SU-DHL-6 (cell line): ENCODE results near the gene ZMYND10.

ENCODE experiments used
- H2AFZ ChIP-seq: fragments of 200-600 bp; sonication (generic); 2 replicates; pipeline ENCODE4 v1.6.1; 2014; ENCODE audit warnings: low read depth, mild to moderate bottlenecking, moderate library complexity, mixed read lengths, antibody characterized with exemption, low read length; ENCODE audit not compliant: severe bottlenecking
- H3F3A ChIP-seq: fragments of 200-600 bp; shearing (Covaris generic); 2 replicates; pipeline ENCODE4 v1.6.0; 2016; ENCODE audit warnings: antibody characterized with exemption, mild to moderate bottlenecking; ENCODE audit not compliant: insufficient read depth
- H3K27ac ChIP-seq: fragments of 200-600 bp; sonication (generic); 2 replicates; pipeline ENCODE4 v1.5.1; 2016; ENCODE audit warnings: low read depth, mild to moderate bottlenecking, low read length, moderate library complexity, mixed read lengths
- H3K27me3 ChIP-seq: fragments of 200-600 bp; sonication (generic), shearing (Covaris generic); 2 replicates; pipeline ENCODE4 v1.6.0; 2014; ENCODE audit warnings: mild to moderate bottlenecking, low read length
- H3K36me3 ChIP-seq: fragments of 200-600 bp; sonication (generic); 2 replicates; pipeline ENCODE4 v1.6.1; 2014; ENCODE audit warnings: mild to moderate bottlenecking, low read length, mixed read lengths
- H3K4me2 ChIP-seq: fragments of 300-600, 200-600 bp; shearing (Covaris generic), sonication (generic); 2 replicates; pipeline ENCODE4 v1.6.0; 2014; ENCODE audit warnings: low read length, low read depth, mild to moderate bottlenecking; ENCODE audit not compliant: poor library complexity, severe bottlenecking
- H3K4me3 ChIP-seq: fragments of 200-600 bp; sonication (generic); 2 replicates; pipeline ENCODE4 v1.5.1; 2014; ENCODE audit warnings: antibody characterized with exemption, low read length, mild to moderate bottlenecking, mixed read lengths; ENCODE audit not compliant: insufficient read depth, poor library complexity, severe bottlenecking
- H3K79me2 ChIP-seq: fragments of 200-600 bp; sonication (generic); 2 replicates; pipeline ENCODE4 v1.6.1; 2014; ENCODE audit warnings: mild to moderate bottlenecking, low read length, moderate library complexity; ENCODE audit not compliant: insufficient read depth
- H3K9ac ChIP-seq: fragments of 200-600 bp; sonication (generic); 2 replicates; pipeline ENCODE4 v1.7.0; 2014; ENCODE audit warnings: mild to moderate bottlenecking, low read length
- H3K9me2 ChIP-seq: fragments of 200-600 bp; sonication (generic); replicated peaks from 2 replicates; pipeline ENCODE4 v1.6.1; 2014; ENCODE audit warnings: low read length; ENCODE audit not compliant: insufficient read depth
- H3K9me3 ChIP-seq: fragments of 200-600 bp; sonication (generic); 2 replicates; pipeline ENCODE4 v1.6.1; 2014; ENCODE audit warnings: low read length, mixed read lengths; ENCODE audit not compliant: insufficient read depth
- H4K20me1 ChIP-seq: fragments of 200-600 bp; sonication (generic); 2 replicates; pipeline ENCODE4 v1.6.1; 2014; ENCODE audit warnings: low read depth, mild to moderate bottlenecking, antibody characterized with exemption, low read length, moderate library complexity, mixed read lengths
- EZH2phosphoT487 ChIP-seq: fragments of 200-600 bp; sonication (generic), shearing (Covaris generic); conservative IDR thresholded peaks from 2 replicates; pipeline ENCODE4 v1.6.1; 2018; ENCODE audit warnings: mild to moderate bottlenecking, antibody characterized with exemption, low read length, moderate library complexity, mixed read lengths
- TF ChIP-seq, protein P1 (sequence below): fragments of 200-600 bp; sonication (generic); IDR thresholded peaks from one replicate; pipeline ENCODE4 v1.5.1; 2017; ENCODE audit warnings: antibody characterized with exemption, mild to moderate bottlenecking, low read length, moderate library complexity; ENCODE audit not compliant: insufficient read depth, poor library complexity, severe bottlenecking

Gene ZMYND10

DNA sequence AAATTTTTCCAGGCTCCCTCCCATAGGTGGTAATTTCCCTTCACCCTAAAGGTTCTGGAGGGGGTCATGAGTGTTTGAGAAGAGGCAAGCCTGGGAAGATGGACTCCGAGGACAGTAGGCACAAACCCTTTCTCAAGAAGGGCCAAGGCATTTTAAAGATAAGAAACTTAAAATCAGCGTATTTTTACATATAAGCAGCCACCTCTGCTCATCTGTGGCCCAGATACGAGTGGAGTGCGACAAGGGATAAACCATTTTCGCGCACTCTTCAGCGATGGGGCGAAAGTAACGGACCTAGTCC, 5.4 kb downstream of the ZMYND10 start:
- Histone ChIP-seq H3K9ac (no peak overlapping the region), H3K4me2 (no peak overlapping the region), H3K4me3 (no peak overlapping the region)

DNA sequence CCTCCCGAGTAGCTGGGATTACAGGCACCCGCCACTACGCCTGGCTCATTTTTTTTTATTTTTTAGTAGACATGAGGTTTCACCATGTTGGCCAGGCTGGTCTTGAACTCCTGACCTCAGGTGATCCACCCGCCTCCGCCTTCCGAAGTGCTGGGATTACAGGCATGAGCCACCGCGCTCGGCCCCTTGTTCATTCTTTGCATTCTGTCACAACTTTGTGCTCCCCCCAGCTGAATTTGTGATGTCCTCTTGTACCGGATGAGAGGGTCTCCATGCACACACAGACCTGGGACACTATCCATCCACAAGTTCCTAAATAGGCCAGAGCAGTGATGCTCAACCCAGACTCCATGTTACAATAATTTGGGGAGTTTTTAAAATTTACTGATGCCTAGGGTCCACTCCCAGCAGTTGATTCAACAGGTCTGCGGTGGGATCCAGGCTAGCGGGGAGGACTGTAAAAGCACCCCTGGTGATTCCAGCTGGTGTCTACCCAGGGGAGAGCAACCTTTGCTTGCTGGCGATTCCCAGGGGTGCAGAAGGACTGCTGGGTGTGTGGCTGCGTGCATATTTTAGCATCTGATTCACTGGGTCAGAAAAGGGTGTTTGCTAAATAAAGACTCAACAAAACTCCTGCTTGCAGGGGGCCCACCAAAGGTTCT, 5.9 kb downstream of the ZMYND10 start:
- no peak overlapping the region for H3K27ac ChIP-seq
- TF ChIP-seq, protein P1, sequence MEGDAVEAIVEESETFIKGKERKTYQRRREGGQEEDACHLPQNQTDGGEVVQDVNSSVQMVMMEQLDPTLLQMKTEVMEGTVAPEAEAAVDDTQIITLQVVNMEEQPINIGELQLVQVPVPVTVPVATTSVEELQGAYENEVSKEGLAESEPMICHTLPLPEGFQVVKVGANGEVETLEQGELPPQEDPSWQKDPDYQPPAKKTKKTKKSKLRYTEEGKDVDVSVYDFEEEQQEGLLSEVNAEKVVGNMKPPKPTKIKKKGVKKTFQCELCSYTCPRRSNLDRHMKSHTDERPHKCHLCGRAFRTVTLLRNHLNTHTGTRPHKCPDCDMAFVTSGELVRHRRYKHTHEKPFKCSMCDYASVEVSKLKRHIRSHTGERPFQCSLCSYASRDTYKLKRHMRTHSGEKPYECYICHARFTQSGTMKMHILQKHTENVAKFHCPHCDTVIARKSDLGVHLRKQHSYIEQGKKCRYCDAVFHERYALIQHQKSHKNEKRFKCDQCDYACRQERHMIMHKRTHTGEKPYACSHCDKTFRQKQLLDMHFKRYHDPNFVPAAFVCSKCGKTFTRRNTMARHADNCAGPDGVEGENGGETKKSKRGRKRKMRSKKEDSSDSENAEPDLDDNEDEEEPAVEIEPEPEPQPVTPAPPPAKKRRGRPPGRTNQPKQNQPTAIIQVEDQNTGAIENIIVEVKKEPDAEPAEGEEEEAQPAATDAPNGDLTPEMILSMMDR, result no peak
- TF ChIP-seq EZH2phosphoT487, result no peak
- H2AFZ ChIP-seq, result no peak overlapping the region
- no peaks in the 10 kb centered on the region; the same call in 1 of the 2 replicates for H4K20me1 ChIP-seq
- no peaks in the 10 kb centered on the region for H3K9me3 ChIP-seq
- no peak overlapping the region for H3K4me3 ChIP-seq
- H3F3A ChIP-seq, result peaks cover 12% of the 10 kb centered on the region; the same call in 1 of the 2 replicates
- no peaks in the 10 kb centered on the region for H3K36me3 ChIP-seq
- H3K9me2 ChIP-seq, result no peaks in the 10 kb centered on the region
- no peak overlapping the region for H3K4me2 ChIP-seq
- H3K9ac ChIP-seq, result no peak overlapping the region
- H3K27me3 ChIP-seq, result no peaks in the 10 kb centered on the region
- peaks cover 25% of the 10 kb centered on the region for H3K79me2 ChIP-seq

More for the DNA sequence above, 5.4 kb downstream of the ZMYND10 start:
- no peak for TF ChIP-seq EZH2phosphoT487
- TF ChIP-seq, protein P1, result no peak
- Histone ChIP-seq H3K36me3 (no peaks in the 10 kb centered on the region), H3K27me3 (no peaks in the 10 kb centered on the region), H3K79me2 (peaks cover 21% of the 10 kb centered on the region), H3K27ac (no peak overlapping the region), H3K9me2 (no peaks in the 10 kb centered on the region), H2AFZ (no peak overlapping the region), H3K9me3 (no peaks in the 10 kb centered on the region), H3F3A (peaks cover 12% of the 10 kb centered on the region; the same call in 1 of the 2 replicates), H4K20me1 (no peaks in the 10 kb centered on the region; the same call in 1 of the 2 replicates)

DNA sequence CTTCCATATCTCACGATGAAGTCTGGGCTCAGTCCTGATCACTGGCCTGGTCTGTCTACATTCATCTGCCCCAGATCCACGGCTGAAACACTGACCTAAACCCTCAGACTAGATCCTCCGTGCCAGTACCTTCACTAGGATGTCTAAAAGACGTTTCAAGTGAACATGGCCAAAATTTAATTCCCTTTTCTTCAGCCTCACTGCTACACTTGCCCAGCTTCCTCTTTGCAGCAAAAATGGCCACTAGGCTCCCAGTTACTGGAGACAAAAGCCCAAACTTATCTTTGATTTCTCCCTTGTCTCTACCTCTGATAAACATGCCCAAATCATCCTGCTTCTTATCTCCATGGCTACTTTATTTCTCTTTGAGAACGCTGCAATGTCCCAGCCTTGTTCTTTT, 6.6 kb downstream of the ZMYND10 start:
- H2AFZ ChIP-seq, result no peak overlapping the region

More for the DNA sequence above, 6.6 kb downstream of the ZMYND10 start:
- H3K9ac ChIP-seq, result peak overlapping the region; percentile 88; the same call in 1 of the 2 replicates
- TF ChIP-seq, protein P1, result no peak
- TF ChIP-seq EZH2phosphoT487, result no peak
- no peaks in the 10 kb centered on the region for H3K27me3 ChIP-seq
- H3K27ac ChIP-seq, result no peak overlapping the region
- H4K20me1 ChIP-seq, result no peaks in the 10 kb centered on the region; the same call in 1 of the 2 replicates
- H3K4me2 ChIP-seq, result peak overlapping the region; percentile 81
- no peaks in the 10 kb centered on the region for H3K9me2 ChIP-seq
- peaks cover 12% of the 10 kb centered on the region; the same call in 1 of the 2 replicates for H3F3A ChIP-seq
- H3K36me3 ChIP-seq, result no peaks in the 10 kb centered on the region
- peaks cover 32% of the 10 kb centered on the region for H3K79me2 ChIP-seq
- H3K9me3 ChIP-seq, result no peaks in the 10 kb centered on the region
- no peak overlapping the region for H3K4me3 ChIP-seq
